ENCODE measurements around the gene OSBPL2.

GRCh38 chr20:62253398-62253797 lies 15.1 kb downstream of the OSBPL2 start:
- TF ChIP-seq CTCF (conservative IDR thresholded peaks at IDR 0.05; ENCODE audit: low read length): no peak
- no peak for TF ChIP-seq EZH2phosphoT487 (IDR thresholded peaks at IDR 0.05; ENCODE audit: borderline replicate concordance, low read depth, low read length)

Data from OCI-LY7 (cell line).